MCF 10A (cell line): ENCODE data around the gene MUC4. TPM values are rescaled to one million over a fixed set of nuclear protein-coding genes. Genes with fewer than 3 reads are reported as not detected.

Source experiments
- BruUV-seq: library from RNA; stranded (reverse); fragments of 400-500 nt; replicated peaks from 2 replicates; lab custom pipeline; 2021; lab: Mats Ljungman, UMichigan
- CTCF ChIA-PET: fragments of 300-600 bp; sonication (Branson Sonifier 250); formaldehyde crosslinking; extraction: SDS; loops from one replicate; lab custom pipeline; 2021; ENCODE audit warnings: antibody characterized with exemption, inconsistent platforms; lab: Yijun Ruan, JAX
- POLR2A ChIA-PET: fragments of 300-600, 350-650 bp; sonication (Branson Sonifier 250); formaldehyde crosslinking; extraction: SDS; loops from one replicate; lab custom pipeline; 2020; ENCODE audit warnings: antibody characterized with exemption, inconsistent platforms; lab: Yijun Ruan, JAX
- DNase-seq: peaks from one replicate; pipeline ENCODE4 v3.0.0-alpha.2; 2018; ENCODE audit not compliant: unreplicated experiment
- H3K27ac Mint-ChIP-seq: one replicate; pipeline ENCODE4 v1.8.0; 2022; ENCODE audit warnings: mild to moderate bottlenecking, low read depth, mixed read lengths; ENCODE audit not compliant: unreplicated experiment
- H3K27me3 Mint-ChIP-seq: one replicate; pipeline ENCODE4 v1.8.0; 2022; ENCODE audit warnings: mixed read lengths; ENCODE audit not compliant: insufficient read depth, unreplicated experiment
- H3K36me3 Mint-ChIP-seq: one replicate; pipeline ENCODE4 v1.8.0; 2022; ENCODE audit warnings: mild to moderate bottlenecking, moderate library complexity, mixed read lengths; ENCODE audit not compliant: insufficient read depth, unreplicated experiment
- H3K4me1 Mint-ChIP-seq: one replicate; pipeline ENCODE4 v1.8.0; 2022; ENCODE audit warnings: mixed read lengths; ENCODE audit not compliant: insufficient read depth, unreplicated experiment
- H3K4me3 Mint-ChIP-seq: one replicate; pipeline ENCODE4 v1.8.0; 2022; ENCODE audit warnings: mild to moderate bottlenecking, moderate library complexity, mixed read lengths; ENCODE audit not compliant: unreplicated experiment
- H3K9me3 Mint-ChIP-seq: one replicate; pipeline ENCODE4 v1.8.0; 2022; ENCODE audit warnings: mixed read lengths; ENCODE audit not compliant: unreplicated experiment
- CTCF ChIP-seq: fragments of 200-600 bp; IDR thresholded peaks from one replicate; pipeline ENCODE4 v1.8.0; 2022; ENCODE audit warnings: antibody characterized with exemption, mild to moderate bottlenecking; ENCODE audit not compliant: unreplicated experiment
- intact Hi-C: fragments of 100-400 bp; cut with micrococcal nuclease; formaldehyde crosslinking; loops from 2 replicates; pipeline ENCODE4 v1.14.1; 2022
- total RNA-seq: library from RNA; stranded (reverse); gene quantifications from 2 replicates; pipeline ENCODE4 v1.2.3, GENCODE V29; 2022

Gene MUC4
- total RNA-seq, 1 experiment from 2014 or later: not detected

- H3K27me3 Mint-ChIP-seq: no peaks in the 10 kb centered on the region
- no peak overlapping the region for H3K27ac Mint-ChIP-seq
- no peaks in the 10 kb centered on the region for H3K9me3 Mint-ChIP-seq
- intact Hi-C loops: no loop called here
- no TSS peak for BruUV-seq
- TF ChIP-seq CTCF: no peak
- no peak for DNase-seq
- ChIA-PET CTCF (no interaction called here), POLR2A (interaction anchor here (1.5 to 4.8 kb wide), 2 partner anchors 10 to 13 kb away, joined by 5 to 24 read pairs; no protein-coding TSS in a partner anchor)
- peaks cover 5% of the 10 kb centered on the region for H3K36me3 Mint-ChIP-seq
- H3K4me3 Mint-ChIP-seq: no peak overlapping the region
- no peaks in the 10 kb centered on the region for H3K4me1 Mint-ChIP-seq
Measured at GRCh38 chr3:195704433-195704999, 107.2 kb downstream of the MUC4 start.

- Mint-ChIP-seq H3K27me3 (no peaks in the 10 kb centered on the region), H3K4me1 (peaks cover under 1% of the 10 kb centered on the region), H3K9me3 (no peaks in the 10 kb centered on the region), H3K27ac (no peak overlapping the region), H3K36me3 (peaks cover 5% of the 10 kb centered on the region), H3K4me3 (no peak overlapping the region)
- ChIA-PET POLR2A (interaction anchor here (1.5 to 4.8 kb wide), 2 partner anchors 11 to 14 kb away, joined by 5 to 24 read pairs; no protein-coding TSS in a partner anchor), CTCF (interaction anchor here (1.0 kb wide), 1 partner anchor 11 kb away, joined by 3 read pairs; no protein-coding TSS in a partner anchor)
- no TSS peak for BruUV-seq
- no peak for TF ChIP-seq CTCF
- intact Hi-C loops: no loop called here
- DNase-seq: no peak
Measured at GRCh38 chr3:195703776-195704175, 108.0 kb downstream of the MUC4 start.

GRCh38 chr3:195701042-195701915 is 110.5 kb downstream of the MUC4 start:
- Mint-ChIP-seq H3K27me3 (no peaks in the 10 kb centered on the region), H3K4me3 (no peak overlapping the region), H3K27ac (no peak overlapping the region), H3K4me1 (peaks cover 15% of the 10 kb centered on the region), H3K36me3 (peaks cover 13% of the 10 kb centered on the region), H3K9me3 (no peaks in the 10 kb centered on the region)
- TF ChIP-seq CTCF: no peak
- CTCF ChIA-PET: interaction anchor here (1.1 kb wide), 1 partner anchor 149 kb away, joined by 3 read pairs; no protein-coding TSS in a partner anchor
- POLR2A ChIA-PET: interaction anchor here (4.8 kb wide), 1 partner anchor 16 kb away, joined by 24 read pairs; no protein-coding TSS in a partner anchor
- intact Hi-C loops: no loop called here
- no TSS peak for BruUV-seq
- no peak for DNase-seq

GRCh38 chr3:195700319-195700718 is 111.4 kb downstream of the MUC4 start:
- H3K27ac Mint-ChIP-seq: no peak overlapping the region
- CTCF ChIA-PET: interaction anchor here (1.1 kb wide), 1 partner anchor 150 kb away, joined by 3 read pairs; no protein-coding TSS in a partner anchor
- DNase-seq: no peak
- no peak overlapping the region for H3K4me3 Mint-ChIP-seq
- TF ChIP-seq CTCF: no peak
- no TSS peak for BruUV-seq
- intact Hi-C loops: no loop called here
- H3K9me3 Mint-ChIP-seq: no peaks in the 10 kb centered on the region
- no peaks in the 10 kb centered on the region for H3K27me3 Mint-ChIP-seq
- H3K36me3 Mint-ChIP-seq: peaks cover 13% of the 10 kb centered on the region
- POLR2A ChIA-PET: interaction anchor here (4.8 kb wide), 1 partner anchor 17 kb away, joined by 24 read pairs; no protein-coding TSS in a partner anchor
- H3K4me1 Mint-ChIP-seq: peaks cover 15% of the 10 kb centered on the region
